Endothelial cell of umbilical vein (primary cell): ENCODE measurements around the gene LRRN4CL. TPM values are rescaled to one million over a fixed set of nuclear protein-coding genes. Genes with fewer than 3 reads are reported as not detected.

ENCODE experiments used
- BruUV-seq: library from RNA; stranded (reverse); fragments of 400-500 nt; replicated peaks from 2 replicates; lab custom pipeline; 2021; lab: Mats Ljungman, UMichigan
- CTCF ChIA-PET: fragments of 300-600, 350-600 bp; sonication (Branson Sonifier 250); formaldehyde crosslinking; loops from one replicate; lab custom pipeline; 2021; ENCODE audit warnings: antibody characterized with exemption, inconsistent platforms; lab: Charles Lee
- POLR2A ChIA-PET: fragments of 300-600, 350-600 bp; sonication (Branson Sonifier 250); formaldehyde crosslinking; loops from one replicate; lab custom pipeline; 2021; ENCODE audit warnings: antibody characterized with exemption, inconsistent platforms; lab: Charles Lee
- DNase-seq: peaks from one replicate; pipeline ENCODE4 v3.0.0-alpha.2; 2011; ENCODE audit warnings: low read depth, low spot score
- FAIRE-seq: peaks from 2 replicates; lab custom pipeline; 2011; peaks lifted over from hg19 to GRCh38; lab: Jason Lieb, UNC
- H2AFZ ChIP-seq: 2 replicates; pipeline ENCODE4 v1.6.0; 2012; ENCODE audit warnings: low read depth, low read length, control low read depth, inconsistent platforms
- H3K27ac ChIP-seq: 2 replicates; pipeline ENCODE4 v1.5.1; 2011; ENCODE audit warnings: low read depth, mild to moderate bottlenecking, control low read depth, low read length, moderate library complexity; ENCODE audit not compliant: insufficient read depth
- H3K27me3 ChIP-seq, 2 experiments: 2 replicates each; pipeline versions ENCODE4 v1.6.0 to v1.6.1; 2011; ENCODE audit warnings: low read length in 2 of 2, mixed read lengths in 1 of 2; ENCODE audit not compliant: control insufficient read depth in 2 of 2, insufficient read depth in 2 of 2
- H3K36me3 ChIP-seq, 2 experiments: 2 replicates in 1 of 2; 3 replicates in 1 of 2; pipeline ENCODE4 v1.5.1; 2011; ENCODE audit warnings: low read length in 2 of 2, mild to moderate bottlenecking in 1 of 2, moderate library complexity in 1 of 2; ENCODE audit not compliant: control insufficient read depth in 2 of 2, insufficient read depth in 2 of 2; ENCODE audit errors: extremely low read depth in 1 of 2
- H3K4me1 ChIP-seq: 3 replicates; pipeline ENCODE4 v1.5.1; 2011; ENCODE audit warnings: mild to moderate bottlenecking, low read length; ENCODE audit not compliant: control insufficient read depth, insufficient read depth; ENCODE audit errors: extremely low read depth
- H3K4me2 ChIP-seq: 2 replicates; pipeline ENCODE4 v1.6.1; 2011; ENCODE audit warnings: low read length, control low read depth, mixed read lengths; ENCODE audit not compliant: insufficient read depth
- H3K4me3 ChIP-seq, 3 experiments: fragments of 200-600 bp in 1 of 3; sonication (generic), shearing (Covaris generic) in 1 of 3; replicated peaks in 1 of 3; 2 replicates each; pipeline ENCODE4 v1.5.1; 2011 to 2016; ENCODE audit warnings: control low read depth in 3 of 3, low read length in 3 of 3, mild to moderate bottlenecking in 2 of 3, inconsistent platforms in 1 of 3, low read depth in 1 of 3, moderate library complexity in 1 of 3; ENCODE audit not compliant: insufficient read depth in 1 of 3
- H3K79me2 ChIP-seq: 2 replicates; pipeline ENCODE4 v1.6.0; 2012; ENCODE audit warnings: low read length, inconsistent platforms; ENCODE audit not compliant: control insufficient read depth, insufficient read depth
- H3K9ac ChIP-seq: replicated peaks from 2 replicates; pipeline ENCODE3; 2011; ENCODE audit warnings: low read length, control low read depth; ENCODE audit not compliant: insufficient read depth; ENCODE audit errors: extremely low read depth
- H3K9me1 ChIP-seq: replicated peaks from 3 replicates; pipeline ENCODE4 v1.6.0; 2011; ENCODE audit warnings: mild to moderate bottlenecking, low read length; ENCODE audit not compliant: control insufficient read depth, insufficient read depth; ENCODE audit errors: extremely low read depth
- H3K9me3 ChIP-seq: replicated peaks from 2 replicates; pipeline ENCODE4 v1.5.1; 2012; ENCODE audit warnings: low read length, inconsistent platforms; ENCODE audit not compliant: control insufficient read depth, insufficient read depth
- H4K20me1 ChIP-seq: replicated peaks from 2 replicates; pipeline ENCODE3; 2011; ENCODE audit warnings: mild to moderate bottlenecking, low read length; ENCODE audit not compliant: control insufficient read depth, insufficient read depth; ENCODE audit errors: extremely low read depth
- EZH2 ChIP-seq: IDR thresholded peaks from 2 replicates; pipeline ENCODE4 v1.6.1; 2012; ENCODE audit warnings: borderline replicate concordance, low read depth, mild to moderate bottlenecking, moderate library complexity, low read length, inconsistent platforms; ENCODE audit not compliant: severe bottlenecking
- FOS ChIP-seq: IDR thresholded peaks from 2 replicates; pipeline ENCODE4 v1.6.1; 2011; ENCODE audit warnings: mild to moderate bottlenecking, low read length, moderate library complexity, borderline replicate concordance; ENCODE audit not compliant: insufficient read depth
- GATA2 ChIP-seq: IDR thresholded peaks from 2 replicates; pipeline ENCODE4 v1.7.0; 2011; ENCODE audit warnings: low read depth, mild to moderate bottlenecking, moderate library complexity, mixed read lengths, low read length; ENCODE audit not compliant: insufficient read length, insufficient read depth
- JUN ChIP-seq: IDR thresholded peaks from 2 replicates; pipeline ENCODE4 v1.6.1; 2011; ENCODE audit warnings: borderline replicate concordance, low read depth; ENCODE audit not compliant: insufficient read length, insufficient read depth
- MYC ChIP-seq: IDR thresholded peaks from one replicate; pipeline ENCODE4 v1.6.1; 2011; ENCODE audit warnings: mild to moderate bottlenecking, low read depth, low read length
- POLR2A ChIP-seq: IDR thresholded peaks from 2 replicates; pipeline ENCODE4 v1.6.1; 2012; ENCODE audit warnings: low read depth, mild to moderate bottlenecking, control low read depth, low read length
- POLR2AphosphoS5 ChIP-seq: IDR thresholded peaks from 2 replicates; pipeline ENCODE4 v1.6.1; 2012; ENCODE audit warnings: low read depth, mild to moderate bottlenecking, control low read depth, low read length, moderate library complexity; ENCODE audit not compliant: insufficient read depth
- dilution Hi-C: fragments of 300-500 bp; cut with MboI; formaldehyde crosslinking; loops from one replicate; pipeline ENCODE4 v1.15.0; 2019; ENCODE audit warnings: low sequenced_read_pairs; ENCODE audit not compliant: extremely low pct_ligation_motif_present
- intact Hi-C: fragments of 100-400 bp; cut with micrococcal nuclease; formaldehyde crosslinking; loops from one replicate; pipeline ENCODE4 v1.10.0; 2022
- polyA plus RNA-seq, 4 experiments: library from polyadenylated mRNA; depleted of rRNA in 3 of 4; stranded (reverse) in 3 of 4; unstranded in 1 of 4; fragments of >200 nt; gene quantifications; 2 replicates each; pipeline versions ENCODE4 v1.2.1 to v1.2.3, GENCODE V29; 2011 to 2012; ENCODE audit warnings: missing spikeins in 1 of 4
- total RNA-seq: library from RNA; stranded (reverse); gene quantifications from 2 replicates; pipeline ENCODE4 v1.2.3, GENCODE V29; 2021
- TF ChIP-seq, protein P1 (sequence below), 2 donors: IDR thresholded peaks; 1 replicate in 1 of 2; 2 replicates in 1 of 2; pipeline ENCODE4 v1.5.1; 2011; ENCODE audit warnings: low read length in 2 of 2, mild to moderate bottlenecking in 2 of 2, moderate library complexity in 2 of 2, control low read depth in 1 of 2, inconsistent platforms in 1 of 2, low read depth in 1 of 2; ENCODE audit not compliant: insufficient read depth in 1 of 2; ENCODE audit errors: extremely low read depth in 1 of 2
- TF ChIP-seq, protein P2 (sequence below): IDR thresholded peaks from 2 replicates; pipeline ENCODE4 v1.6.1; 2011; ENCODE audit not compliant: insufficient read depth, insufficient read length

Gene LRRN4CL
- total and polyA plus RNA-seq, 2 donors (not counting 3 experiments of a cell fraction or from before 2014, with no cell fraction given) = 0.20 TPM; not detected in 1

DNA sequence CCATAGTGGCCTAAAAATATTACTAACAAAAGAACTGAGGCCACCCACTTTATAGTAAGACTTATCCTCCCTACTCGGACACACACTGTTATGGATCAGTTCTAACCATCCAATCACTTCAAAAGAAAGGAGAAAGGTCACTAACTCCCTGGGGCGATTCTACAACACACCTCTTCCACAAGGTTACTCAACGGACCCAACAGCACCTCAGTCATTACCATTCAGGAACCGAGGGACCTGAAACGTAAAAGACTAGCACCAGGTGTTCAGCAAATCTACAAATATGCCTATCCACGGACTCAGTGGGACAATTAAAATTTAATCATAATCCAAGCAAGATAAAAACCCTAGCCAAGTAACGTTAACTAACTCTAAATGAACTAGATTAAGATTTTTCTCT, 36.3 kb upstream of the LRRN4CL start:
- ChIA-PET POLR2A (no interaction called here), CTCF (no interaction called here)
- Histone ChIP-seq H3K36me3 (peaks cover 16 to 27% of the 10 kb centered on the region in 2 experiments), H2AFZ (no peak overlapping the region), H3K9me3 (no peaks in the 10 kb centered on the region), H3K79me2 (peaks cover 74% of the 10 kb centered on the region), H3K9ac (peak overlapping the region; percentile 59), H3K27ac (peak overlapping the region; percentile 1), H3K9me1 (no peaks in the 10 kb centered on the region), H3K27me3 (no peaks in the 10 kb centered on the region), H3K4me2 (peak overlapping the region; percentile 90), H3K4me3 (peak overlapping the region; percentile 53 to 99 (median 94)), H3K4me1 (peaks cover 15% of the 10 kb centered on the region), H4K20me1 (no peaks in the 10 kb centered on the region)
- no peak for TF ChIP-seq POLR2AphosphoS5
- no peak for TF ChIP-seq POLR2A
- TF ChIP-seq FOS = no peak
- no peak for TF ChIP-seq MYC
- no peak for TF ChIP-seq EZH2
- TF ChIP-seq, protein P1, sequence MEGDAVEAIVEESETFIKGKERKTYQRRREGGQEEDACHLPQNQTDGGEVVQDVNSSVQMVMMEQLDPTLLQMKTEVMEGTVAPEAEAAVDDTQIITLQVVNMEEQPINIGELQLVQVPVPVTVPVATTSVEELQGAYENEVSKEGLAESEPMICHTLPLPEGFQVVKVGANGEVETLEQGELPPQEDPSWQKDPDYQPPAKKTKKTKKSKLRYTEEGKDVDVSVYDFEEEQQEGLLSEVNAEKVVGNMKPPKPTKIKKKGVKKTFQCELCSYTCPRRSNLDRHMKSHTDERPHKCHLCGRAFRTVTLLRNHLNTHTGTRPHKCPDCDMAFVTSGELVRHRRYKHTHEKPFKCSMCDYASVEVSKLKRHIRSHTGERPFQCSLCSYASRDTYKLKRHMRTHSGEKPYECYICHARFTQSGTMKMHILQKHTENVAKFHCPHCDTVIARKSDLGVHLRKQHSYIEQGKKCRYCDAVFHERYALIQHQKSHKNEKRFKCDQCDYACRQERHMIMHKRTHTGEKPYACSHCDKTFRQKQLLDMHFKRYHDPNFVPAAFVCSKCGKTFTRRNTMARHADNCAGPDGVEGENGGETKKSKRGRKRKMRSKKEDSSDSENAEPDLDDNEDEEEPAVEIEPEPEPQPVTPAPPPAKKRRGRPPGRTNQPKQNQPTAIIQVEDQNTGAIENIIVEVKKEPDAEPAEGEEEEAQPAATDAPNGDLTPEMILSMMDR (IDR thresholded peaks at IDR 0.05; ENCODE audit: extremely low read depth in 1 of 2, insufficient read depth in 1 of 2, low read depth in 1 of 2, low read length in 2 of 2) = no peak
- TF ChIP-seq, protein P2, sequence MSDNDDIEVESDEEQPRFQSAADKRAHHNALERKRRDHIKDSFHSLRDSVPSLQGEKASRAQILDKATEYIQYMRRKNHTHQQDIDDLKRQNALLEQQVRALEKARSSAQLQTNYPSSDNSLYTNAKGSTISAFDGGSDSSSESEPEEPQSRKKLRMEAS = no peak
- no peak for TF ChIP-seq JUN
- no peak for TF ChIP-seq GATA2
- BruUV-seq = TSS peak; percentile 8
- DNase-seq (peak; percentile 22), FAIRE-seq (no peak)
- intact Hi-C loops = loop anchor here (2.0 to 5.0 kb wide), 2 partner anchors 67 to 157 kb away; partner anchors contain the start of genes SLC3A2 and TMEM223
- dilution Hi-C loops = no loop called here
